Measurements from ENCODE around the gene ARID3B. TPM values are rescaled to one million over a fixed set of nuclear protein-coding genes. Genes with fewer than 3 reads are reported as not detected.

The ARID3B gene
- total RNA-seq, 2 experiments from 2014 or later, result 3.2 to 7.5 TPM

DNA sequence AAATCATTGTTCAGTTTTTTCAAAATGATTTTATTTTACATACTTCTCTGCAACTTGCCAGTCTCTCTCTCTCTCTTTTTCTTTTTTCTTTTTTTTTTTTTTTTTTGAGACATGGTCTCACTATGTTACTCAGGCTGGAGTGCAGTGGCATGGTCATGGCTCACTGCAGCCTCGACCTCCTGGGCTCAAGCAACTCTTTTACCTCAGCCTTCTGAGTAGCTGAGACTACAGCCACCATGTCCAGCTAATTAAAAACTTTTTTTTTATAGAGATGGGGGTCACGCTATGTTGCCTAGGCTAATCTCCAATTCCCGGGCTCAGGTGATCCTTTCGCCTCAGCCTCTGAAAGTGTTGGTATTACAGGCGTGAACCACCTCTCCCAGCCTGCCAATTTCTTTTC lies 12.1 kb upstream of the ARID3B start:
- intact Hi-C loops (cut with micrococcal nuclease; ENCODE audit: unreplicated experiment), result no loop called here
- H3K4me2 ChIP-seq (ENCODE audit: low read length), result no peak overlapping the region

GRCh38 chr15:74529921-74530320 lies 11.1 kb upstream of the ARID3B start:
- Histone ChIP-seq H3K4me2 (ENCODE audit: low read length) (no peak overlapping the region), H2AFZ (ENCODE audit: low read length) (no peak overlapping the region), H3K4me3 (ENCODE audit: low read depth, low read length, poor library complexity, severe bottlenecking) (no peak overlapping the region), H3K9me2 (ENCODE audit: insufficient read depth, low read length) (no peaks in the 10 kb centered on the region), H3K4me1 (ENCODE audit: insufficient read depth, low read length, poor library complexity, severe bottlenecking) (no peaks in the 10 kb centered on the region), H3K36me3 (ENCODE audit: insufficient read depth, low read length) (no peaks in the 10 kb centered on the region), H3K27ac (ENCODE audit: low read depth, low read length, poor library complexity, severe bottlenecking) (no peak overlapping the region), H3K79me2 (ENCODE audit: insufficient read depth, low read depth, low read length) (no peaks in the 10 kb centered on the region), H4K20me1 (ENCODE audit: insufficient read depth, low read length) (peaks cover 4% of the 10 kb centered on the region; the same call in 1 of the 2 replicates), H3K9me3 (ENCODE audit: low read length) (no peaks in the 10 kb centered on the region)
- intact Hi-C loops (cut with micrococcal nuclease; ENCODE audit: unreplicated experiment), result no loop called here
- no peak for DNase-seq (ENCODE audit: low spot score)
- no TSS peak for BruUV-seq (replicated peaks)
- TF ChIP-seq EZH2phosphoT487 (IDR thresholded peaks at IDR 0.05; ENCODE audit: borderline replicate concordance, low read depth, low read length) (no peak), CTCF (conservative IDR thresholded peaks at IDR 0.05; ENCODE audit: low read length) (no peak)
- CTCF ChIA-PET (ENCODE audit: unreplicated experiment), result no interaction called here
- POLR2A ChIA-PET, result interaction anchor here (0.7 kb wide), 1 partner anchor 62 kb away, joined by 4 read pairs; no protein-coding TSS in a partner anchor

More for the DNA sequence above, 12.1 kb upstream of the ARID3B start:
- Histone ChIP-seq H3K4me1 (ENCODE audit: insufficient read depth, low read length, poor library complexity, severe bottlenecking) (no peaks in the 10 kb centered on the region), H2AFZ (ENCODE audit: low read length) (no peak overlapping the region), H4K20me1 (ENCODE audit: insufficient read depth, low read length) (peaks cover 4% of the 10 kb centered on the region; the same call in 1 of the 2 replicates), H3K9me2 (ENCODE audit: insufficient read depth, low read length) (no peaks in the 10 kb centered on the region), H3K4me3 (ENCODE audit: low read depth, low read length, poor library complexity, severe bottlenecking) (no peak overlapping the region), H3K36me3 (ENCODE audit: insufficient read depth, low read length) (no peaks in the 10 kb centered on the region), H3K79me2 (ENCODE audit: insufficient read depth, low read depth, low read length) (no peaks in the 10 kb centered on the region), H3K27ac (ENCODE audit: low read depth, low read length, poor library complexity, severe bottlenecking) (no peak overlapping the region), H3K9me3 (ENCODE audit: low read length) (no peaks in the 10 kb centered on the region)
- ChIA-PET POLR2A (interaction anchor here (0.7 kb wide), 2 partner anchors 159 to 422 kb away, joined by 3 read pairs; no protein-coding TSS in a partner anchor), CTCF (ENCODE audit: unreplicated experiment) (no interaction called here)
- TF ChIP-seq CTCF (conservative IDR thresholded peaks at IDR 0.05; ENCODE audit: low read length), result no peak
- no peak for TF ChIP-seq EZH2phosphoT487 (IDR thresholded peaks at IDR 0.05; ENCODE audit: borderline replicate concordance, low read depth, low read length)
- BruUV-seq (replicated peaks), result no TSS peak
- no peak for DNase-seq (ENCODE audit: low spot score)

- H3K79me2 ChIP-seq (ENCODE audit: insufficient read depth, low read depth, low read length), result no peaks in the 10 kb centered on the region
- H3K27ac ChIP-seq (ENCODE audit: low read depth, low read length, poor library complexity, severe bottlenecking), result no peak overlapping the region
- H3K9me2 ChIP-seq (ENCODE audit: insufficient read depth, low read length), result no peaks in the 10 kb centered on the region
- ChIA-PET CTCF (ENCODE audit: unreplicated experiment) (no interaction called here), POLR2A (no interaction called here)
- intact Hi-C loops (cut with micrococcal nuclease; ENCODE audit: unreplicated experiment), result no loop called here
- DNase-seq (ENCODE audit: low spot score), result no peak
- no TSS peak for BruUV-seq (replicated peaks)
- H2AFZ ChIP-seq (ENCODE audit: low read length), result no peak overlapping the region
- H3K9me3 ChIP-seq (ENCODE audit: low read length), result no peaks in the 10 kb centered on the region
- H3K4me1 ChIP-seq (ENCODE audit: insufficient read depth, low read length, poor library complexity, severe bottlenecking), result no peaks in the 10 kb centered on the region
- H3K4me2 ChIP-seq (ENCODE audit: low read length), result no peak overlapping the region
- no peak overlapping the region for H3K4me3 ChIP-seq (ENCODE audit: low read depth, low read length, poor library complexity, severe bottlenecking)
- TF ChIP-seq EZH2phosphoT487 (IDR thresholded peaks at IDR 0.05; ENCODE audit: borderline replicate concordance, low read depth, low read length) (no peak), CTCF (conservative IDR thresholded peaks at IDR 0.05; ENCODE audit: low read length) (no peak)
- peaks cover 4% of the 10 kb centered on the region; the same call in 1 of the 2 replicates for H4K20me1 ChIP-seq (ENCODE audit: insufficient read depth, low read length)
- no peaks in the 10 kb centered on the region for H3K36me3 ChIP-seq (ENCODE audit: insufficient read depth, low read length)
Measured at GRCh38 chr15:74530771-74531143, 10.3 kb upstream of the ARID3B start.
